Ovary (tissue), 9 donors: ENCODE results near the gene MCTP1. TPM values are rescaled to one million over a fixed set of nuclear protein-coding genes. Genes with fewer than 3 reads are reported as not detected.

Source experiments
- DNase-seq, 5 donors: peaks; one replicate each; pipeline ENCODE4 v3.0.0-alpha.2; 2019 to 2020
- H3K27ac ChIP-seq, 2 donors: fragments of 200-600 bp; one replicate each; pipeline versions ENCODE4 v1.5.1 to v1.8.0; 2019 to 2022
- H3K27me3 ChIP-seq: fragments of 200-600 bp; one replicate; pipeline ENCODE4 v1.8.0; 2022
- H3K36me3 ChIP-seq: fragments of 200-600 bp; sonication (generic); one replicate; pipeline ENCODE4 v1.5.1; 2019
- H3K4me1 ChIP-seq: one replicate; pipeline ENCODE4 v1.8.1; 2013; ENCODE audit warnings: mild to moderate bottlenecking, moderate library complexity; ENCODE audit not compliant: insufficient read depth
- H3K4me3 ChIP-seq: fragments of 200-600 bp; sonication (generic); one replicate; pipeline ENCODE4 v1.5.1; 2017
- H3K9me3 ChIP-seq, 2 donors: fragments of 200-600 bp in 1 of 2; sonication (generic) in 1 of 2; one replicate each; pipeline versions ENCODE4 v1.5.1 to v1.8.1; 2013 to 2019; ENCODE audit warnings: mild to moderate bottlenecking in 1 of 2, moderate library complexity in 1 of 2
- EP300 ChIP-seq: sonication (generic); formaldehyde crosslinking; IDR thresholded peaks from one replicate; pipeline ENCODE4 v1.6.1; 2017; ENCODE audit warnings: antibody characterized with exemption
- POLR2A ChIP-seq: fragments of 450-650 bp; IDR thresholded peaks from one replicate; pipeline ENCODE4 v1.6.1; 2017; ENCODE audit warnings: antibody characterized with exemption, mild to moderate bottlenecking, moderate library complexity
- WGBS, 3 donors: extraction: QIAGEN DNeasy Blood & Tissue Kit in 1 of 3; methylation state at CpG; one replicate each; pipeline versions ENCODE4 v1.1.5 to v1.1.7; 2013 to 2017; 5-methylcytosine and 5-hydroxymethylcytosine counted together
- intact Hi-C, 4 donors: fragments of 100-400 bp; cut with DNase I; formaldehyde crosslinking; loops; one replicate each; pipeline versions ENCODE4 v1.11.0 to v1.15.1; 2022 to 2023
- polyA plus RNA-seq, 2 donors: library from polyadenylated mRNA; stranded (reverse); fragments of 200-250 nt in 1 of 2; fragments of 350-450 nt in 1 of 2; fragmentation: Illumina TruSeq in 1 of 2; extraction: RNeasy Lipid Tissue Mini Kit (QIAGEN cat#74804) in 1 of 2; gene quantifications; one replicate each; pipeline ENCODE4 v1.2.3, GENCODE V29; 2013 to 2014
- total RNA-seq, 7 donors: library from RNA; depleted of rRNA in 2 of 7; stranded (reverse); fragments of >200 nt in 2 of 7; fragmentation: NEBNext Ultra II Directional in 3 of 7; extraction: Animal tissue kit (Norgen Biotek cat#: 25700) in 3 of 7; gene quantifications; one replicate each; pipeline versions ENCODE4 v1.1.0 to v1.2.4, GENCODE V29; 2016 to 2023
- TF ChIP-seq, protein P1 (sequence below), 3 donors: fragments of 450-650 bp in 2 of 3; fragments of 200-600 bp in 1 of 3; IDR thresholded peaks; one replicate each; pipeline versions ENCODE4 v1.5.1 to v1.8.0; 2016 to 2022; ENCODE audit warnings: antibody characterized with exemption in 3 of 3, mild to moderate bottlenecking in 1 of 3
- donor health status: DM: no; HTN: no; CAD: no; lungs with moderate emphysema.
- donor health status: DM: no; HTN: no; CAD: no.
- donor health status: Bipolar disorder and iron deficiency.
- donor health status: DM: yes; HTN: yes; CAD: no.
- donor health status: DM: no; HTN: no; CAD: no.
- donor health status: DM: yes; HTN: yes; CAD: no.

MCTP1 gene
- total and polyA plus RNA-seq, 9 donors: 1.7 to 11.4 (median 5.0) TPM

DNA sequence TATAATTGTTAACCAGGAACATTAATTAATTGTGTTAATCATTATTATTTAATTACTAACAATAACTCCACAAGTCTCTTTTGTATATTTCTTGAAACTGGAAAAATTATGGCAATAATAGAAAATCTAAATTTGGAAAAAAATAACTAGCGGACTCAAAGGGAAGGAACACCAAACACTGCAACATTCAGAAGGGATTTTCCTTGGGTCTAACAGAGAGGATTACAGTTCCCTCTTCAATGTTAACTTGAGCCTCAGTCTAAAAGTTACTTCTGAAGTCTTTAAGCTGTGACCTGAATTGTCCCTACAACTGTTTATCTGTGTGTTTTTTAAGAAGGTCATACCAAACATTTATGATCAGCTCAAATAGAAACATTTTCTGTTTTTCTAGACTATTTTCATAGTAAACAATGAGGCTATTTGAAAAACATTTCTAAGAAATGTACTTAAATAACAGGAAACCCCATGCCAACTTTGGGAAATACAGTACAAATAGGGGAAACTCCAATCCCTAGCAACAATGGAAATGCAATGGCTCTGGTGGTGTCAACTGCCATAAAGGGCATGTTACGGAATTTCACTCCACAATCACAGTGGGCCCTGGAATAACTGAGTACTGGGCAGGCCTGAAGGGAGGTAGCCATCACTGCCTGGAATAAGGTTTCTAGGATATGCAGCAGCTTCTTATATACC is 61.2 kb downstream of the MCTP1 start:
- Histone ChIP-seq H3K36me3 (no peaks in the 10 kb centered on the region), H3K9me3 (no peaks in the 10 kb centered on the region), H3K4me1 (no peaks in the 10 kb centered on the region), H3K27ac (no peak overlapping the region), H3K4me3 (no peak overlapping the region), H3K27me3 (no peaks in the 10 kb centered on the region)
- 63 to 80% (median 80%) methylated on average over 2 of the region's 2 CpGs for WGBS, 3 donors
- TF ChIP-seq, protein P1, sequence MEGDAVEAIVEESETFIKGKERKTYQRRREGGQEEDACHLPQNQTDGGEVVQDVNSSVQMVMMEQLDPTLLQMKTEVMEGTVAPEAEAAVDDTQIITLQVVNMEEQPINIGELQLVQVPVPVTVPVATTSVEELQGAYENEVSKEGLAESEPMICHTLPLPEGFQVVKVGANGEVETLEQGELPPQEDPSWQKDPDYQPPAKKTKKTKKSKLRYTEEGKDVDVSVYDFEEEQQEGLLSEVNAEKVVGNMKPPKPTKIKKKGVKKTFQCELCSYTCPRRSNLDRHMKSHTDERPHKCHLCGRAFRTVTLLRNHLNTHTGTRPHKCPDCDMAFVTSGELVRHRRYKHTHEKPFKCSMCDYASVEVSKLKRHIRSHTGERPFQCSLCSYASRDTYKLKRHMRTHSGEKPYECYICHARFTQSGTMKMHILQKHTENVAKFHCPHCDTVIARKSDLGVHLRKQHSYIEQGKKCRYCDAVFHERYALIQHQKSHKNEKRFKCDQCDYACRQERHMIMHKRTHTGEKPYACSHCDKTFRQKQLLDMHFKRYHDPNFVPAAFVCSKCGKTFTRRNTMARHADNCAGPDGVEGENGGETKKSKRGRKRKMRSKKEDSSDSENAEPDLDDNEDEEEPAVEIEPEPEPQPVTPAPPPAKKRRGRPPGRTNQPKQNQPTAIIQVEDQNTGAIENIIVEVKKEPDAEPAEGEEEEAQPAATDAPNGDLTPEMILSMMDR (IDR thresholded peaks at IDR 0.05): no peak
- TF ChIP-seq POLR2A: no peak
- no peak for TF ChIP-seq EP300
- intact Hi-C loops: no loop called here
- no peak for DNase-seq

DNA sequence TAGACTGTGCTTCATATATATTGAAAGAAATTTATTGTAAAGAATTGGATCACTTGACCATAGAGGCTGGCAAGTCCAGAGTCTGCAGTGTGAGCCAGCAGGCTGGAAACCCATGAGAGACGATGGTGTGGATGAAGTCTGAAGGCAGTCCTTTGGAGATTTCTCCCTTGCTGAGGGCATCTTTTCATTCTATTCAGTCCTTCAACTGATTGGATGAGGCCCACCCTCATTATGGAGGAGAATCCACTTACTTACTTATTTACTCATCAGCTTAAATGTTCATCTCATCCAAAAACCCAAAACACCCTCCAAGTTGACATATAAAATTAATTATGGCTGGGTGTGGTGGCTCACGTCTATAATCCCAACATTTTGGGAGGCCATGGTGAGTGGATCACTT is 62.1 kb downstream of the MCTP1 start:
- TF ChIP-seq EP300 (no peak), POLR2A (no peak)
- TF ChIP-seq, protein P1 (IDR thresholded peaks at IDR 0.05): no peak
- Histone ChIP-seq H3K27me3 (no peaks in the 10 kb centered on the region), H3K27ac (no peak overlapping the region), H3K4me1 (no peaks in the 10 kb centered on the region), H3K4me3 (no peak overlapping the region), H3K36me3 (no peaks in the 10 kb centered on the region), H3K9me3 (no peaks in the 10 kb centered on the region)
- WGBS, 3 donors: 81 to 90% (median 84%) methylated on average over 2 of the region's 2 CpGs
- intact Hi-C loops: no loop called here
- DNase-seq: no peak

DNA sequence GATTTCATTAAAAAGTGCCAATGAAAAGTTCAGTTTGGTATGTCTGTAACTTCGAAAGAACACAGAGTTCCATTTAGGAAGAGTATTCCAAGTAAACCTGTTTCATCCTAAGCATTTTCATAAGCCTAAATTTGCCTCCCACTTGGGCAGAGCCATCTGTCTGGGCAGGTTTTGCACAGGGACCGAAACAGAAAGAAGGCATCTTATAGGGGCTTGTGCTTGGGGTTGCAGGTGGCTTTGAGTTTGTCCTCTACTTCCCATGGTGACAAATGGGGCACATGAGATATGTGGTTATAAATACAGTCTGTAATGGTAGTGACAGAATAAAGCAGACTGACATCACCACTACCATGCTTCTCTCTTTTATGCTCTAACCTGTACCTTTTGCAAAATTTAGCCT is 63.7 kb downstream of the MCTP1 start:
- Histone ChIP-seq H3K9me3 (no peaks in the 10 kb centered on the region), H3K4me1 (no peaks in the 10 kb centered on the region), H3K27me3 (no peaks in the 10 kb centered on the region), H3K27ac (no peak overlapping the region), H3K36me3 (no peaks in the 10 kb centered on the region), H3K4me3 (no peak overlapping the region)
- DNase-seq: no peak
- 92 to 93% (median 92%) methylated on average over 2 of the region's 2 CpGs for WGBS, 3 donors
- intact Hi-C loops: no loop called here
- TF ChIP-seq EP300: no peak

DNA sequence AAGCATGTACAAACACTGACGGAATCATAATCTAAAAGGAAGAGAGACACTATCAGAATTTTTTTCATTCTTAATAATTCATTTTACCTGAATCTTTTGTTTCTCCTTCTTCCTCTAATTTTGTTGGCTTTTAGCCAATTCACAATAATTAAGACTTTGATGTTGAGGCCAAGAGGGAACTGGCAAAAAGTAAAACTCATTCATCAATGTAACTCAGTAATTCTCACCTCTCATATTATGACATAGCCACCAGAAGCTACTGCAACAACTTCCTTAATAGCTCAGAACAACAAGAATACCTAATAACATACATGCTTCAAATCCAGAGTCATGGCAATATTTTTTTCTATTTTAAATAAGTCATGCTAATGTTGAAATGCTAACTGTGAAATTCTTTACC is 64.5 kb downstream of the MCTP1 start:
- intact Hi-C loops: no loop called here
- H3K4me1 ChIP-seq: no peaks in the 10 kb centered on the region
- WGBS, 3 donors: 75 to 83% (median 77%) methylated on average over 1 of the region's 1 CpG
- H3K4me3 ChIP-seq: no peak overlapping the region
- no peak for TF ChIP-seq POLR2A
- TF ChIP-seq, protein P1 (IDR thresholded peaks at IDR 0.05): no peak
- TF ChIP-seq EP300: no peak
- H3K27me3 ChIP-seq: no peaks in the 10 kb centered on the region
- H3K36me3 ChIP-seq: no peaks in the 10 kb centered on the region
- no peaks in the 10 kb centered on the region for H3K9me3 ChIP-seq
- no peak for DNase-seq
- no peak overlapping the region for H3K27ac ChIP-seq

DNA sequence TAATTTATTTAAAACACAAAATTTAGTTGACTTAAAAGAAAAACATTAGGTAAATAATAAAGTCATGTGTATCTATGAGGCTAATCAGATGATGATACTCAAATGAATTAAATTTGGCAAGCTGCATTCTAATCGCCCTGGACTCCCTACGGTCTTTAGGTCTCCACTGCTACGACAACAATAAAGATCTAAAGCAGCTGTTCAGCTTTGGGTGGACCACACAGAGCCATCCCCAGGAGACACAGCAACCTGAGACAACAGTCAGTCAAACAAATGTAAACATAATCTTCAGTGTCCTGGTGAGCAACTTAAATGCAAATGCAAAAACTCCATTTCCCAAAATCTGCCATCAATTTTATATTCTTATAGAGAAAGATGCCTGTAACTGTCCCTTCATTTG is 65.5 kb downstream of the MCTP1 start:
- Histone ChIP-seq H3K4me1 (no peaks in the 10 kb centered on the region), H3K36me3 (no peaks in the 10 kb centered on the region), H3K9me3 (no peaks in the 10 kb centered on the region), H3K27me3 (no peaks in the 10 kb centered on the region), H3K4me3 (no peak overlapping the region), H3K27ac (no peak overlapping the region)
- DNase-seq: no peak
- intact Hi-C loops: no loop called here
- 36 to 45% (median 44%) methylated on average over 3 of the region's 3 CpGs for WGBS, 3 donors
- TF ChIP-seq EP300: no peak
- no peak for TF ChIP-seq POLR2A
- TF ChIP-seq, protein P1 (IDR thresholded peaks at IDR 0.05): no peak
